ENCODE data around the gene CIAO1. TPM values are rescaled to one million over a fixed set of nuclear protein-coding genes. Genes with fewer than 3 reads are reported as not detected.
"Not testable (repeated sequence)": the region's sequence is repeated elsewhere in the genome, so short reads cannot be mapped to it uniquely, and the experiment has no call there.

CIAO1 gene
- total RNA-seq, 1 experiment from 2014 or later: 120 TPM

DNA sequence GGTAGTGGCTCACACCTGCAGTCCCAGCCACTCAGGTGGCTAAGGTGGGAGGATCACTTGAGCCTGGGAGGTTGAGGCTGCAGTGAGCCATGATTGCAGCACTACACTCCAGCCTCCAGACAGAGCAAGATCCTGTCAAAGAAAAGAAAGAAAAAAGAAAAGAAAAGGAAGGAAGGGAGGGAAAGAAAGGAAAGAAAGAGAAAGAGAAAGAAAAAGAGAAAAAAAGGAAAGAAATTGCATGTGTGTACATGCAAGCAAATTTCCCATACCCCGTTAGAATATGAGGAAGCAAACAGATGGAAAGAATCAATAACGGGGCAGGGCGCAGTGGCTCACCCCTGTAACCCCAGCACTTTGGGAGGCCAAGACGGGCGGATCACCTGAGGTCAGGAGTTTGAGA lies 18.1 kb upstream of the CIAO1 start:
- in situ Hi-C loops (cut with HindIII; ENCODE audit: low sequenced_read_pairs): no loop called here
- no peak for DNase-seq (ENCODE audit: low spot score)

DNA sequence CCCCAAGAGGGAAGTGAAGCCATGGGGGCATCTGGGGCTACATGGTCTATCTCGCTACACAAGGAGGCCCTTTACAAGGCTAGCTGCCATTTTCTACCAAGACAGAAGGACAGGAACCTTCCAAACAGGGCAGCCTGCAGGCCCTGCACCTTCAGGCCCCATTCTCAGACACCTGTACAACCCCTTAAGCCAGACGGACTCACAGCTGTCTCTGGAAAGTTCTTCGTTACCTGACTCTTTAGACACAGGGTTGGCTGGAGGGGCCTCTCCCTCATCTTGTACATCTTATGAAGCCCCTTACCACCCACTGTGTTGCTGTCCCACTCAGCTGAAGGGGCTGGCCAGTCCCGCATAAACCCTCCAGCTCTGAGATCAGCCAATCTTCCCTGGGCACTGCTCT lies 17.4 kb upstream of the CIAO1 start:
- in situ Hi-C loops (cut with HindIII; ENCODE audit: low sequenced_read_pairs): no loop called here
- no peak for DNase-seq (ENCODE audit: low spot score)

DNA sequence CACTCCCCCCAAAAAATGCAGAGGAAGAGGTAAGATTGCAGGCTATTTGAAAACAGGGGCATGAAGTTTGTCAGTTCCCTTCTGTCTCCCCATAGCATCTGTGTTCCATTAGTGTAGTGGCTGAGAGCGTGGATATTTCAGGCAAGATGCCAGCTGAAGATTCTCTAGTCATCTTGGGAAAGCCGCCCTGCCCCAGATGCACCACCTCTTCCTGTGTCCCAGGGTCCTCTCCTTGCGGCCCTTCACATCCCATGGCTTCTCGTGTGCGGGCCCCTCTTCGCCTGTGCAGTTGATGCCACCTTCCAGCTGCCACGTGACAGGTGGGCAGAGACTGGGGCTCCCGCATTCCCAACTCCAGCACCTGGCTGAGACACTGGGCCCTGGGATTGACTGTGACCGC lies 16.4 kb upstream of the CIAO1 start:
- peak; percentile 31 for DNase-seq (ENCODE audit: low spot score)
- in situ Hi-C loops (cut with HindIII; ENCODE audit: low sequenced_read_pairs): no loop called here

DNA sequence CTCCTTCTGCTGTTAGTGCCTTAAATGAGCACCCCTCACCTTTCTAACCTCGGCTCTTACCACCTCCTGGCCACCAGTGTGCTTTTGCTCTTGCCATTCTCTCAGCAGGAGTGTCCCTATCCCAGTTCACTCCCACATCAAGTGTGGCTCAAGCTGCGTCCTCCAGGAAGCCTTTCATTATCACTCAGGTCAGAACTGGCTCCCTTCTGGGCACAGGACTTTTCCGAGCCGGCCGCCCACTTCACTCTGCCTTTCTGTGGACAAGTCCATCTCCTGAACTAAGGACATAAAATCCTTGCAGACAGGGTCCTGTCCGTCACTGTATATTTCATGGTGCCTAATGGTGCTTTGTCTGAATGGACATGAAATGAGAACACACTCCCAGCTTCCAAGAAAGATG lies 15.8 kb upstream of the CIAO1 start:
- in situ Hi-C loops (cut with HindIII; ENCODE audit: low sequenced_read_pairs): no loop called here
- DNase-seq (ENCODE audit: low spot score): no peak

DNA sequence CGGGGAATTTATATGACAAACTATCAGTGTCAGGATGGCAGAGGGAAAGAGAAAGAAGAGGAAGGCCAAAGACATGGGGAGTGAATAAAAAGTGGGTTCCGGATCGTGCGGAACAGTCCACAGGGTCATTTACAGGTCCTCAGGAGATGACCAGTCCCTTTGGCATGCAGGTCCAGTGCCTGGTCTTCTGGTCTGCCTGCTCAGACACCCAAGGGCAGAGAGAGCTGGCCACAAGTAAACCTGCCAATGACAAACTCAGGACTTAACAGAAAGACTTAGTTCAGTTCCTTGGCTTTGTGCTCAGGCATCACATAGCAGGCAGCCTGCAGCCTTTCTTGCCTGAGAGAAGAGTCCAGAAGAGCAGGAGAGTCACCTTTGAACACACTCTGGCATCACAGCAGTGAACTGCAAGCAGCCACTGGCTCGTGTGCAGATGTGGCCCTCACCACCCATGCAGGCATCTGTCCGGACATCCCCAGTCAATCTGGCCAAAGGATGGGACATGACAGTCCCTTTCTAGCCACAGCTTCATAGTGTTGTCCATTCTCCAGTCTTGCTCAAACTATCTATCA lies 14.2 kb upstream of the CIAO1 start:
- peak; percentile 70 for DNase-seq (ENCODE audit: low spot score)
- in situ Hi-C loops (cut with HindIII; ENCODE audit: low sequenced_read_pairs): no loop called here

DNA sequence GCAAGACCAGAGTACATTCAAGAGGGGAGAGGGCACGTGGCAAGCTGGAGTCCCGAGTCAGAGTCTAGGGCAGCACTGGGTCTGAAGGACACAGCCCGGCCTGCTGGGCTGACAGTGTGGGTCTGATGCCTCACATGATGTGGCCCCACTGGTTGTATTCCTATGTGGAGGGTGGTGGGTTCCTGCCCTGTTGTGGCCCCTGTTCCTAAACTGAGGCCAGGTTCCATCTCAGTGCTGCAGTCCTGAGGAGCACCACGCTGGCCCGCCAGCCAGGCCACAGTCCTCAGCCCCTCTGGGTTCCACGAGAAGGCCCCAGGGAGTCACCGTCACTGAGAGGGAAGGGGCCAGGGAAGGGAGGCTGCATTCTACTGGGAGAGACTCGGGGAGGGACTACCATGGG lies 13.5 kb upstream of the CIAO1 start:
- DNase-seq (ENCODE audit: low spot score): no peak
- in situ Hi-C loops (cut with HindIII; ENCODE audit: low sequenced_read_pairs): no loop called here

DNA sequence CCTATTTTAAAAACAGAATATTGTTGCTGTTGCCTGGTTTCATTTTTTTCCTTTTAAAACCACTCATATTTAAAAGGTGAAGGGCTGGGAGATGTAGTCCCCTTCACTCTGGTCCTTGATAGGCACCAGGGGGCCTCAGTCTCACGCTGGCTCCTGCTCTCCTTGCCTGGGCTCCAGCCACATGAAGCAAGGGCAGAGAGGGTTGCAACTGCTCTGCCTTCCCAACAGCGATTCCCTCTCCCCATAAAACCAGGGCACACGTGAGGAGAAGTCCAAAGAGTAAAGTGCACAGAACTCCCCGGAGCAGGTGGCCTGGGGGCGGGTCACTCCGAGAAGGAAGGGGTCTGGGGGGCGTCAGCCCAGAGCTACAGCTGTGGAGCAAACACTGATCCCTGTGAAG lies 13.0 kb upstream of the CIAO1 start:
- no peak for DNase-seq (ENCODE audit: low spot score)
- in situ Hi-C loops (cut with HindIII; ENCODE audit: low sequenced_read_pairs): no loop called here

DNA sequence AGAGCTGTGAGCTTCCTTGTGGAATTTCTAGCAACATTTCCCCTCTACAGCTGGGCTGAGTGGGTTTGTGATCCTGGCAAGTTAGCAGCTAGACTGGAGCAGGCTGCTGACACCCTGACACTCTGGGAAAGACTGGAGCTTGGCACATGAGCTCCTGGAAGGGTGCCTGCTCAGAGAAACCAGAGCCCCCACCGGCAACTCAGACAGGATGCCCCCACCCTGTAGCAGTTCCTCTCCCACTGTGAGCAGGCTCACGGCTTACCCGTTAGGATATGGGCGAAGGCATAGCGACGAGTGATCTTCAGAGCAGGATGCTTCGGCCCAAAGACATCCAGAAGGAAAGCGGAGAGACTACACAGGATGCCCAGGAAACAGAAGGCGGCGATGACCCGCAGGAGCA lies 11.5 kb upstream of the CIAO1 start:
- DNase-seq (ENCODE audit: low spot score): peak; percentile 42
- in situ Hi-C loops (cut with HindIII; ENCODE audit: low sequenced_read_pairs): no loop called here

DNA sequence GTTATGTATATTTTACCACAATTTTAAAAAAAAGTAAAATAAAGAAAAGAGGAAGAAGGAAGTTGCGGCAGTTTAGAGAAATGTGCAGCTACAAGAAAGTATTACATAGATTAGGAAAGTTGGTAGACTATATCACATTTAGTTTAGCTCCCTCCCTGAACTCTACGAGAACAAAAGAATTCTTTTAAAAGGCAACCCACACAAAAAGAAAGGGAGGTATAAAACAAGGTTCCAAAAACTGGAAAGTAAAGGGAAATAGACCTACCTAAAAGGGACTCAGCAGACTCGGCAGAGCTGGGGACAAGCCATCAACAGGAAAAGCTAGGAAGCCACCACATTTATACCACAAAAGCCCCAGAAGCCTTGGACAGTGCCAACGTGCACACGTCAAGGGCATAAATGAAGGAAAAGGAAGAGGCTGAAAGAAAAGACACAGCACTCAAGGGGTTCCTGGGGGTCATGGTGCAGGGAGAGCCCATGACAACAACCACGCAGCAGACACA lies 9.4 kb upstream of the CIAO1 start:
- no peak for DNase-seq (ENCODE audit: low spot score)
- in situ Hi-C loops (cut with HindIII; ENCODE audit: low sequenced_read_pairs): no loop called here

DNA sequence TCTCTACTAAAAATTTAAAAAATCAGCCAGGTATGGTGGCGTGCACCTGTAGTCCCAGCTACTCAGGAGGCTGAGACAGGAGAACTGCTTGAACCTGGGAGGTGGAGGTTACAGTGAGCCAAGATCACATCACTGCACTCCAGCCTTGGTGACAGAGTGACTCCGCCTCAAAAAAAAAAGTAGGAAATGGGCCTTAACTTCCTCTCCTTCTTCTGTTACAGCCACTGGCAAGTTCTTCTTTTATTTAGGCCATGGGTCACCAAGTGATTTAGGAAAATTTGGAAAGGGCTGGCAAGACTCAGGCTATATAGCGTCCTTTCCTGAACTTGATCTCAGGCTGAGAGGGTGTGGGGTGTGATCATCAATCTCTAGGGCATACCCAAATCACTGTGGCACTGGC lies 8.3 kb upstream of the CIAO1 start:
- in situ Hi-C loops (cut with HindIII; ENCODE audit: low sequenced_read_pairs); DNase-seq (ENCODE audit: low spot score): not testable (repeated sequence)

DNA sequence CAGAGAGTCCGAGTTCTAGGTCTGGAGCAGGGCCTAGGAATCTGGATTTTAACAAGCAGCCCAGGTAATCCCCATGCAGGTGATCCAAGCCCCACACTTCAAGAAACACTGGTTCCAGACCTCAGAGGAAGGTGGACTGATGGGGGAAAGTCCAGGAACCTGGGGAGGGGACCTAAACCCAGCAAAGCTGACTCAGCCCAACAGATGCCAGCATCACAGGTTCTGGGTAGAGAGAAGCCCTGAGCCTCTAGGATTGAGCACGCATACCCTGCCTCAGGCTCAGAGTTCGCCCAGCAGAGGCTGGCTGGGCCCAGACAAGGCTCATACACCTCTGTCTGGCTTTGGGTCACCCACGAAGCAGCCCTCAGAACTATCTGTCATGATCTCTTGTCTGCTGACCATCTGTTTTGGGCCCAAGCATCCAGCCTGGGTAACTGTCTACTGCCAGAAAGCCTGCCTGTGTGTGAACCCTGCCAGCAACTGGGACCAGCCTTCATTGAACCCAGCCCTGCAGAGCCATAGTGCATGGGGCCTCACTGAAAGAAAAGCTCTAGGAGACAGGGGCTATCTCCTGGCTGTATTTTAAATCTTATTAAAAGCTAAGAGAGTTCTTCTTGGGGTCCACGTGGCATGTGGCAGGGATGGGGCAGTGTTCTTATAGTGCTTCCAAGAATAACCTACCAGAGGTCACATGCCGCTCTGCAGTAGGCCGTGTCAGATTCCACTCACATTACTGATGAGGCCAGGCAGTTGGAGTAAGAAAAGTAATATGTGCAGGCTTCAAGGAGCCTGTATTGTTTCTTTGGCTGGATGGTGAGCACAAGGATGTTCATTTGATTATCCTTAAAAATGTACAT lies 7.6 kb upstream of the CIAO1 start:
- in situ Hi-C loops (cut with HindIII; ENCODE audit: low sequenced_read_pairs): no loop called here
- DNase-seq (ENCODE audit: low spot score): peak; percentile 62

DNA sequence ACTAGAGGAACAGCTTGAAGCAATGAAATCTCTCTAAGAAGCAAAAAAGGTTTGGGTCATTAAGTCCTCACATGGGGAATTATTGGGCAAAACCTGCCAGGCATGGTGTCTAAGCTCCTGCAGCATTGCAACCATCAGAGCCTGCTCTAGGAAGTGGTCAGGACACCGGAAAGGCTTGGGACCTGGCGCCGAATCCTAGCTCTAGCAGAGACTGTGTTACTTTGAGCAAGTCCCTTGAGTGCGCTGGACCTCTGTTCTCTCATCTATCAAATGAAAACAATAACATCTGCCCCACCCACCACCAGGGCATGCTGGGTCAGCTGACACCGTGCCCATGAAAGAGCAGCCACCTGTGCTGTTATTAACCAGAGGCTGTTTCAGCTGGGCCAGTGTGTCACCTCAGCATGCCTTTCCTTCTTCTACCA lies 6.5 kb upstream of the CIAO1 start:
- in situ Hi-C loops (cut with HindIII; ENCODE audit: low sequenced_read_pairs): no loop called here
- DNase-seq (ENCODE audit: low spot score): no peak

DNA sequence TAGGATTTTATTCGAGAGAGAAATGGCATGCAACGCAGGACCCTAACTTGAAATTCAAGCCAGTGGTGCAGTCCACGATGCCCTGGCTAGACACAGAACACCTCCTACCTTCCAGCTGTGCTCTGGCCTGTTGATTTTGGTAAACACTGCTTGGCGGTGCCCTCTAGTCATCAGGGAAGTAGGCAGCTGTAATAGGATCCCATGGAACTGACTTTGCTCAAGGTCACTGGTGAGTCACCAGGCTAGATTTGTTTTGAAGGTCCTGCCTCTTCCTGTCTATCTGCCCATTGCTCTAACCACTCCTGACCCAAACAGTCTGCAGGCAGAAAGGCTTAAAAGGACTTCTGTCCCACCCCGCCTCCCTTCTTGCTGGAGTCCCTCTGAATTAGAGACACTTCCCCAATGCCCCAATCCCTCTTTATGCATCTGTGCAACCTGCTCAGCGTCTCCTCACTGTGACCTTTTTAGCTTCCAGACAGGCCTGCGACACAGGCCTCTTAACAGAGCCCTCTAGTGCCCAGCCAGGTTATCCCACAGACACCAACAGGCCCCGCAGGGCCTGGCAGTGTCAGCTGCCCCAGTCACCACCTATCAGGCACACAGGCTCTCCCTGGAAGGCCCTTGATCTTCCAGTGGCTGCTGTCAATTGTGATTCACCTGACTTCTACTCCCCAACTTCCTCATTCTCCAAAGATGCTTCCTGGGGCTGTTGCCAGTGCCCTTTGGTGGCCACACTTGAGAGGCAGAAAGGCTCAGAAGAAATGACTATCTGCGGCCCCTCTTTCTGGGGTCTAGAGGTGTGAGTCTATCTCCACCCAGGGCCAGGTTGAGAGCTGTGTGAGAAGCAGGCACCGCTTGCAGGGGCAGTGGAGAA lies 5.4 kb upstream of the CIAO1 start:
- in situ Hi-C loops (cut with HindIII; ENCODE audit: low sequenced_read_pairs): no loop called here
- peak; percentile 75 for DNase-seq (ENCODE audit: low spot score)

DNA sequence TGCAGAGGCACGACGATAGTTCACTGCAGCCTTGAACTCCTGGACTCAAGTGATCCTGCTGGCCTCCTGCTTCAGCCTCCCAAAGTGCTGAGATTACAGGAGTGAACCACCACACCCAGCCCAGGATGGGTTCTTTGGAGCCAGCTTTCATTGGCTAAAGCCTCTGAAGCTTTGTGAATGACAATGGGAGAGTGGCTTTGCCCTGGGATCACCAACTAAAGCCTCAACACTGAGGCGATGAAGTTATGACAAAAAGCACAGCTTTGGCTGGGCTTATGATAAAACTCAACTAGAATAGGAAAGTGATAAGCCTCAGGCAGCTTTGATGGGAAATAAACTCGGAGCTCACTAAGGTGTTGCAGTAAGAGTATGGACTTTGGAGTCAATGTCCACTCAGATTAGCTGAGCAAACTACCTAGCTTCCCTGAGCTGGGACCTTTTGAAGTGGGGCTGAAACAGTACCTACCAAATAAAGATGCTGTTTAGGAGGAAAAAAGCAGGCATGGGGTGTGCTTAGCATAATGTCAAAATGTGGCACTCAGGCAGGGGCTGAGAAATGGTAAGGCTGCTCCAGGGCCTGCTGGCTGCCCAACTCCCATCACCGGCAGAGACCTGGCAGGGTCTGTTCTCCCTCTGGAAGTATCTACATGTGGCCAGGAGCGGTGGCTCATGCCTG lies 4.6 kb upstream of the CIAO1 start:
- in situ Hi-C loops (cut with HindIII; ENCODE audit: low sequenced_read_pairs): no loop called here
- no peak for DNase-seq (ENCODE audit: low spot score)

DNA sequence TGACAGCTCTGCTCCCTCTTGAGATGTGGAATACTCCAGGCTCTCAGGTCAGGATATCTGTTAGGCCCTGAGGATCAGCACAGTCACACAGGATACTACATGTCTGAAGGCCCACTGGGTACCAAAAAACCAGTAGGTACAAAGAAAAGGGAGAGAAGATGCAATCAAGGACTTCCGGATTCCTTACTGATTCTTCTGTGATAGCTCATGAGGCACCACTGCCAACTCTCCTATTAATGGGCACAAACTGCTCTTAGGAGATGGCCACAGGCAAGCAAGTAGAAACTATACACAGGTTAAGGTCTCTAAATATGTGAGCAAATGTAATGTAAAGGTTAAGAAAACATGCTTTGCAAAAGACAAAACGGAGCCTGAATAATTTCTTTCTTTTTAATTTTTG lies 3.7 kb upstream of the CIAO1 start:
- in situ Hi-C loops (cut with HindIII; ENCODE audit: low sequenced_read_pairs): no loop called here
- no peak for DNase-seq (ENCODE audit: low spot score)

DNA sequence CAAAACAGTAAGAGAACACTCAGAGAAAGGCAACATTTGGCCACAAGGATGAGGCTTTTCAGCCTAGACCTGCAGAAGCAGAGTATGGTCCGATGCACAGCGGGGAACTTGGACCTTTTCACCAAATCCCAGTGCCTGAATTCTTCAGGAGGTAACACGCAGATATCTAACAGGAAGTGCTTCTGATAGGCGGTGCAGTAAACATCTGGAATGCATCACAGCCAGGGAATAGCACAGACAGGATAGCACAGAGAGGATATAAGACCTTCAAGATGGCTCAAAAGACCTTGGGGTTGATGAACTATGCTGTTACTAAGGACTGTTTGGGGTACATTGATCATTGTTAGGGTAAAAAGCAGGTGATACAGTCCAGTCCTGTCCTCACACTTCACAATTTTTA lies 1.9 kb upstream of the CIAO1 start:
- in situ Hi-C loops (cut with HindIII; ENCODE audit: low sequenced_read_pairs): no loop called here
- no peak for DNase-seq (ENCODE audit: low spot score)

DNA sequence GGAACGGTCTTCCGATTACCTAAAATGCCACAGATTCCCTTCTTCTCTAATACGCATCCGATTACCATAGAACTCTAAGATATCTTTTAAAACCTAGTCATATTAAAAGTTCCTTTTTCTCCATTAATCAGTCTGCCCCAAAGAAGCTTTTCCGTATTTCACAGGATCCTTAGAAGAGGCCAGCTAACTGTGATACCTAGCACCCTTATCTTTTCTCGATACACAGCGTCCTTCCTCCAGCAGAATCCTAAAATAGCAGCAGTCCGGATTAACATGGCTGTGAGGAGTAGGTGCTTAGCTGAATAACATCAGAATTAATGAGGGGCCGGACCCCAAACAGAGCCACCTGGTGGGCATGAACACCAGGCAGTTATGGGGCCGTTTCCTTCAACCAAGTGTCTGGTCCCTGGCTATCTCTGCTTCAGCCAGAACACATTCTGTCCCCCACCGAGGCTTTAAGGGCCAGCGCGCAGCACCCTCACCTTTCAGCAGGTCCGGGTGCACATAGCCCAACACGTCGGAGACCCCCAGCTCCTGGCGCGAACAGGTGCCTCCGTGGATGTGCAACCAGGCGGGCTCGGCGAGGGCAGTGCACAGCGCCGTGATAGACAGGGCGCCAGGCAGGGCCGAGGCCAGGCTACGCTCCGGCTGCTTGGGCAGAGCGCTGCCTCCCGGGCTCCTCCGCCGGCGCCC lies 1.2 kb upstream of the CIAO1 start:
- DNase-seq (ENCODE audit: low spot score): peak; percentile 57

DNA sequence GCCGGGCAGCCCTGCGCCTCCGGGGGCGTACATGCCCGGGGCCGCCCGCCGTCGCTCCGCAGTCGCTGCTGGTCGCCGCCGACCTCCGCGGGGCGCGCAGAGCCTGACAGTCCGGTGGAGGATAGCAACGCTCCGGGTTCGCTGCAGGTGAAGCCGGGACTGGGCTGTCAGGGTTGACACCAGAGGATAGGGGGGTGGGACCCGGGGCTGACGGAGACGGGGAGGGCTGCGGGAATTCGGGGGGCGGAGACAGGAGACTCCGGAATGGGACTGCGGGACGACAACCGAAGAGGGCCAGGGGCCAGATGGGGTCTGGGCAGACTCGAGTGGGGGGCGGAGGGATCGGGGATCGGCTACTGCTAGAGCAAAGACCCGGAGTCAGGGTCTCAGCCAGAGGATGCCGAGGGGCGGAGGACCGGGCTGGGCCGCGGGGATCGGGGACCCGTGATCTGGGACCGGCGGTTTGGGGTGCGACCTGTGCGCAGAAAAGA lies 631 bp upstream of the CIAO1 start:
- in situ Hi-C loops (cut with HindIII; ENCODE audit: low sequenced_read_pairs): no loop called here
- peak; percentile 60 for DNase-seq (ENCODE audit: low spot score)

More for the DNA sequence above, 1.2 kb upstream of the CIAO1 start:
- in situ Hi-C loops (cut with HindIII; ENCODE audit: low sequenced_read_pairs): no loop called here
